HUDEP-2 (cell line): Measurements from ENCODE around the gene EVI5L.
"Not testable (repeated sequence)": the region's sequence is repeated elsewhere in the genome, so short reads cannot be mapped to it uniquely, and the experiment has no call there.

ENCODE experiments used
- DNase-seq, 76 experiments: peaks; one replicate each; lab custom pipeline; 2025; ENCODE audit not compliant: unreplicated experiment in 76 of 76; lab: John Stamatoyannopoulos, UW

The EVI5L gene

DNA sequence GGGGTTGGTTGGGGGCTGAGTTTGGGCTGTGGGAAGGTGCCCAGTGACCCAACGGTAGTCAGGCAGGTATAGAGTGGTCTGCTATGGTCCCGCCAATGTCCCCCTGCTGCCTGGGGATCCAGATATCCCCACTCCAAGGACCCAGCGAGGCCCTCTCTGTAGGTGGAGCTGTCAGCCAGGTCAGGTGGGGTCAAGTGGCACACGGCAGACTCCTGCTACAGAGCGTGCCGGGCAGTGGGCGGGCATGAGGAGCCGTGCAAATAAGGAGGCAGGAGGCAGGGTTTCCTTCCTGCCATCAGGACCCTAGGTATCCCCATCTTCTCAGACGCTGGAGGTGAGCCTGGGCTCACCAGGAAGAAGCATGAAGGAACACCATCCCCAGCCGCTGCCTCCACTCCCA is 14.9 kb downstream of the EVI5L start:
- DNase-seq: no peak

DNA sequence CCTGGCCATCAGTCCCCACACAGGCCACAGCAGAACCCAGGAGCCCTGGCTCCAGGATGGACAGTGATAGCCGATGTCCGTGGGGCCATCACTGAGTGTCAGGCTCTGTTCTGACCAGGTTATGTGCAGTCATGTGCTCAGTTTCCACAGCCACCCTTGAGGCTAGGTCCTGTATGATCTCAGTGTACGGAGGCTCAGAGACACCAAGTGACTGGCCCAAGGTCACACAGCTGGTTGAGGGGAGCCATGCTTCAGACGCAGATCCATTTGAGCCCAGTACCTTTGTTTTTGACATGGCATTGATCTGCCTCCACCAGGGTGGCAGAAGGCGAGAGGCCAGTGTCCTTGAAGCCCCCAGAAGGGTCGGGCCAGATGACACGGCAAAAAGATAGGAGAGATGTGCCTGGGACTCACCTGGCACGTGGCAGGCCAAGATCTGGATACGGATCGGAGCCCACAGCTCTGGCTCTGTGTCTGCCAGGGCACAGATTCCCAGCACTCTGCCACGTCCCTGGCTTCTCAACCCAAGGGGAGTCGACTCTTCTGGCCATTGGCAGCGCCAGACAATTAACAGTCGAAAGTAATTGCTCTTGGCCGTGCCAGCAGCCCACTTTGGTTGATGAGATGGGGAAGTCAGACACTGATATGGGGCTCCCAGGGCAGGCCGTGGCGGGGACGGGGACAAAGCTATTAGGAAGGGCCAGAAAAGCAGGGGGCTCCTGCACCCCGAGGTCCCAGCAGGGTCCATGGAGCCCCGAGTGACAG is 15.6 kb downstream of the EVI5L start:
- no peak for DNase-seq

DNA sequence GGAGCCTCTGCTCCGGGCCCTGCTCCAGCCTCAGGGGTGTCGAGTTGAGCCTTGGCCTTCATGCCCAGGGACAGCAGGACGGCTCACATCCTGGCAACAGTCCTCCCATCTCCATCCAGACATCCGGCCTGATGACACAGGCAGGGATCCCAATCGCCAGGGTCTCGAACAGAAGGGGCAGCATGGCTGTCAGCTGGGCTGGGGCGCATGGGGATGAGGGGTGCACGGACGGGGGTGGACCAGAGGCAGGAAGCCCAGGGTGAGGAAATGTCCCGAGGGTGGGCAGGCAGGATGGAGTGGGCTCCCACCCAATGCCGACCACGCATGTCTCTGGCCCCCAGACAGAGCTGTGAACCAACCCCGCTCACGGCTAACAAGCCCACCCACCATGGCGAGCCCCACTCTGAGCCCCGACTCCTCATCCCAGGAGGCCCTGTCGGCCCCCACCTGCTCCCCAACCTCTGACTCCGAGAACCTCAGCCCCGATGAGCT is 16.2 kb downstream of the EVI5L start:
- no peak for DNase-seq

DNA sequence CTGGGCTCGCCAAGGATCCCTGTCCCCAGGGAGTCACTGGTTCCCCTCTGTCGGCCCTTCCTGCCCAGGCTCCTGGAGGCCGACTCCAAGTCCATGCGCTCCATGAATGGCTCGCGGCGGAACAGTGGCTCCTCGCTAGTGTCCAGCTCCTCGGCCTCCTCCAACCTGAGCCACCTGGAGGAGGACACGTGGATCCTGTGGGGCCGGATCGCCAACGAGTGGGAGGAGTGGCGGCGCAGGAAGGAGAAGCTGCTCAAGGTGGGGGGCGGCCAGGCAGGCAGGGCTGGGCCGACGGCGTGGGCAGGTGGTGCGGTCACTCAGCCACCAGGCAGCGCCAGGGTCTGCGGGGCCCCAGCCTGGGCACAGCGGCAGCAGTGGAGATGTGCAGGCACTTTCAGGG is 17.6 kb downstream of the EVI5L start:
- DNase-seq: no peak

DNA sequence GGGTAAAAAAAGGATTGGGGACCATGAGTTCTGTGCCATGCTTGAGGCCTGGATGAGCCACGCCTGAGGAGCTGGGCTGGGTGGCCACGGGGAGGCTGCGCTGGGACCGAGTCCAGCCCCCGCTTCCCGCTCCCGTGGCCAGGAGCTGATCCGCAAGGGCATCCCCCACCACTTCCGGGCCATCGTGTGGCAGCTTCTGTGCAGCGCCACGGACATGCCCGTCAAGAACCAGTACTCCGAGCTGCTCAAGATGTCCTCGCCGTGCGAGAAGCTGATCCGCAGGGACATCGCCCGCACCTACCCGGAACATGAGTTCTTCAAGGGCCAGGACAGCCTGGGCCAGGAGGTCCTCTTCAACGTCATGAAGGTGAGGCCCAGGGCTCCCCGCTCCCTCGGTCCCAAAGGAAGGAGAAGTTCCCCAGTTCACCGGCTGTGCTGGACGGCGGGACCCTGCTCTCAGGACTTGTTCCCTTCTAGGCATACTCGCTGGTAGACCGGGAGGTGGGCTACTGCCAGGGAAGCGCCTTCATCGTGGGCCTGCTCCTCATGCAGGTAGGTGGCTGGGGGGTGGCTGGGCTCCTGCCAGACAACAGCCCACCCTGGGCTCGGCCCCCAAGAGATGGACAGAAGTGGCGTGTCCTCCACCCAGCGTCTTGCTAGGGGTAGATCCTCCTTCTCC is 18.9 kb downstream of the EVI5L start:
- no peak for DNase-seq

DNA sequence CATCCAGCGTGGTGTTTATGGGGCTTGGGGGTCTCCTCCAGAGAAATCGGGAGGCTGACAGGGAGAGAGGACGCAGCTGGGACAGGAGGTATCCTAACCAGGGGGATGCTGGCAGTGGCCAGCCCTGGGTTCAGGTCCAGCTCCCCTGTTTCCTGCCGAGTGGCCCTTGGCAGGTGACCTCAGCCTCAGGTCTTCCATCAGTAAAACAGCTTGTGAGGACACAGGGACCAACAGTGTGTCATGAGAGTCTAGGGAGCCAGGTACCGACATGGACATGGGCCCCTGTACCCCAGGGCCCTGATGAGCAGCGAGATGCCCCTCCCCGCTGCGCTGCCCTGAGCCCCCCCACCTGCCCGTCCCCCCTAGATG is 19.6 kb downstream of the EVI5L start:
- no peak for DNase-seq

DNA sequence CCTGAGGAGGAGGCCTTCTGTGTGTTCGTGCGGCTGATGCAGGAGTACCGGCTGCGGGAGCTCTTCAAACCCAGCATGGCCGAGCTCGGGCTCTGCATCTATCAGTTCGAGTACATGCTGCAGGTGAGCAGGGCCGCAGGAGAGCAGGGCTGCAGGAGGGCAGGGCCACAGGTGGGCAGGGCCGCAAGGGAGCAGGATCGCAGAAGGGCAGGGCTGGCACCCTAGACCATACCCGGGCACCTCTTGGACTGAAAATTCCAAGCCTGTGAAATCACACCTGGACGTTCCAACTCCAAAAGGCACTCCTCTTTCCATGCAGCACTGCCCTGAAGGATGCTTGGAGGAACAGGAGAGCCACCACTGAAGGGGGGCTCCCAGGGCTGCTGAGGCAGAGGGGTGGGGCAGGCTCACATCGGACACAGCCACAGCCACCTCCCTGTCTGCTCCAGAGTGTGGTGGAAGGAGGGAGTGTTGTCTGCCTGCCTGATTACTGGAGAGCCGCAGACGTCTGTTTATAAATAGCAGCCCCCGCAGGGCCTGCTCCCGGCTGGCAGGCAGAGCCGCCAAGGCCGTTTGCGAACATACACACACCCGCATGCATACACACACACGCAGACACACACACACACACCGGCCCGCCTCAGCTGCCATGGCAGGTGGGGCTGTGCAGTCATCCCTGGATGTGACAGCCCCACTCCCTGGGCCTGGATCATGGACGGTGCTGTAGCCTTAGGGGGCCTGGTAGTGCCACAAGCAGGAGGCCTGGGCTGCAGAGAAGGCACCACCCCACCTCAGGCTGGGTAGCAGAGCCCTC is 20.2 kb downstream of the EVI5L start:
- no peak for DNase-seq

DNA sequence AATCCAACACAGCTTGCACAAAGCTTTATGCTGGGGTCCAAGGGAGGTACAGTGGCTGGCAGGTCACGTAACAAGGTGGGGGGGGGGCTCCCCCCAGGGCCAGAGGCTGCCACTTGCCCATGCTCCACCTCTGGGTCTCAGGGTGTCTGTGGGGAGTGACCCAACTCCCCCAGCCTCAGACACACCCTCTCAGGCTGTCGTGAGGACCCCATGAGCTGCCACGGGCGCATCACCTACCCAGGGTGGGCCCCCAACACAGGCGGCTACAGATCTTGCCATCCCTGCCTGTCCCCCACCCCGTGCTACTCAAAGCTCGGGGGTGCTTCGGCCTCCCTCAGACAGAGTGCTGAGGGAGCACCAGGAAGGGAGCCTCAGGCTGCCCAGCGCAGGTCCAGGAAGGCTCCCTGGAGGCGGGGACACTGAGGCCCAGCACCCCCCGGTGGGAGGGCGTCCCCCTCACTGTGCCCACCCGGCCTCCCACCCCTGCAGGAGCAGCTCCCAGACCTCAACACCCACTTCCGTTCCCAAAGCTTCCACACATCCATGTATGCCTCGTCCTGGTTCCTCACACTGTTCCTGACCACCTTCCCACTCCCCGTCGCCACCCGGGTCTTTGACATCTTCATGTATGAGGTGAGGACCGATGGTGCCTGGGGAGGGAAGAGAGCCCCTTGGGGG is 21.1 kb downstream of the EVI5L start:
- DNase-seq: no peak

DNA sequence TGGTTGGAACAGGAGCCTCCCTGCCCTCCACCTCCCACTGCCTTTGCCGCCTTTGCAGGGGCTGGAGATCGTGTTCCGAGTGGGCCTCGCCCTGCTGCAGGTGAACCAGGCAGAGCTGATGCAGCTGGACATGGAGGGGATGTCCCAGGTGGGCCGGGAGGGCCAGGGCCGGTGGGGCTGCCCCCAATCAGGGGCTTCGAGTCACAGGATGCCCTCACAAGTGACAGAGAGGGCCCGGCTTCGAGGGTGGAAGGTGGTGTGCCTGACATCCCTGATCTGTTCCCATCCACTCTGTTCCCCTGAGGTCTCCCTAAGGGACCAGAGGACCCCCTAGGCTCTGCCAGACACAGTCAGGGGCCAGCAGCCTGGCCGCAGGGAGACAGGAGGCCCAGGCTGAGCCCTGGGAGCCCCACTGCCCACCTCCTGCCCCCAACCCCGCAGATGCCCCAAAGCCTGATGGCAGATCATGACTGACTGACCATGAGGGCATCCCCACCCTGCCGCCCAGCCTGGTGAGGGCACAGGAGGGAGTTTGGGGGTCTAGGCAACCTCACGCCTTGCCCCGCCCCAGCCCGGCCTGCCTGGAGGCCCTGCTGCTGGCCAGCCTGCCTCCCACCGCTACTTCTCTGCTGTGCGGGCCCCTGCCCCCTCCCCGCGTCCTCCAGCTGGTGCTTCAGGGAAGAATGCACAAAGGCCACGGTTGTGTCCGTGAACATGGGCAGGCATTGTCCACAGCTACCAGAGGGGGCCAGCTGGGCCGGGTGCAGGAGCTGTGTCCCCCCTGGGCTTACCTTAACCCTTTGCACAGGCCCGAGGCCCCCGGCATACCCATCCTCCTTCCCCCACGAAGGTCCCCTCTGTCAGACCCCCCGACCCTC is 21.8 kb downstream of the EVI5L start:
- no peak for DNase-seq

DNA sequence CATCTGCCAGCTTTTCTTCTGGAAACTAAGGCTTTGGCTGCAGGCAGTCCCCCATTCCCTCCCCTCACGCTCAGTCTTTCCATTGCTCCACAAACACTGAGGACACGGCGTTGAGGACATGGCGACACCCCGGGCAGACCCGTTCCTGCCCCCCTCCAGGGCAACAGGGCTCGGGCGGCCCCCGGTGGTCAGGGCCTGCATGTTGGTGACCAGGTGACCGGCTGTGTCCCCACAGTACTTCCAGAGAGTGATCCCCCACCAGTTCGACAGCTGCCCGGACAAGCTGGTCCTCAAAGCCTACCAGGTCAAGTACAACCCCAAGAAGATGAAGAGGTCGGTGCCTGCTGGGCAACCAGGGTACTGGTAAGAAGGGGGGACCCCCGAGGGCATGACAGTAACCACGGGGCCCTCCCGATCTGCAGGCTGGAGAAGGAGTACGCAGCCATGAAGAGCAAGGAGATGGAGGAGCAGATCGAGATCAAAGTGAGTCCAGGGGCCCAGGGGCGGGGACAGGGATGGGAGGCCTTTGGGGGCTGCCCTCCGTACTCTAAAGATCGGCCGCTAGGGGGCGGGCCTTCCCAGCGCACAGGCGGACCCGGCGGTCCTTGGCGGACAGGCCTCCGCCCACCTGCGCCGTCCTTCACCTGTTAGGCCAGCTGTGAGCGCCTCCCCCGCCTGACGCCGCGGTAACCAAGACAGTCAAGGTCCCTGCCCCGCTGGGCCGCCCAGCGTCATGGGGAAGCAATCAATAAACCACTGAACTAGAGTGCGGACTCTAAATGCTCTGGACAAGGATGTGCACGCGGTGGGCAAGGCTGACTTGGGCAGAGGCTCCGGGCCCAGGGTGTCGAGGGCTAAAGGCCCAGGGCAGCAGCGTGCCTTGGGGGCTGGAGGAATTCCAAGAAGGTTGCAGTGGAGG is 23.1 kb downstream of the EVI5L start:
- peak in 60 of 76 experiments; percentile 18 to 81 (median 56) for DNase-seq

DNA sequence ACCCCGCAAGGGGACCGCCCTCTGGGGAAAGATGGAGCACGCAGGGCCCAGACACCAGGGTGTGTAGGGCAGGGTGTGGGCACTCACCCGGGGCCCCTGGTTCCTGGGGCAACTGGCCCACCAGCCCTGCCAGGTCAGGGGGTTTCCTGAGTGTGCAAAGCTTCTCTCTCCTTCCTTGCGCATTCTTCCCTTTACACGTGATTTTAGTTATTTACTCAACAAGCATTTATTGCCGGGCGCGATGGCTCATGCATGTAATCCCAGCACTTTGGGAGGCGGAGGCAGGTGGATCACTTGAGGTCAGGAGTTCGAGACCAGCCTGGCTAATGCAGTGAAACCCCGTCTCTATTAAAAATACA is 23.7 kb downstream of the EVI5L start:
- no peak for DNase-seq

DNA sequence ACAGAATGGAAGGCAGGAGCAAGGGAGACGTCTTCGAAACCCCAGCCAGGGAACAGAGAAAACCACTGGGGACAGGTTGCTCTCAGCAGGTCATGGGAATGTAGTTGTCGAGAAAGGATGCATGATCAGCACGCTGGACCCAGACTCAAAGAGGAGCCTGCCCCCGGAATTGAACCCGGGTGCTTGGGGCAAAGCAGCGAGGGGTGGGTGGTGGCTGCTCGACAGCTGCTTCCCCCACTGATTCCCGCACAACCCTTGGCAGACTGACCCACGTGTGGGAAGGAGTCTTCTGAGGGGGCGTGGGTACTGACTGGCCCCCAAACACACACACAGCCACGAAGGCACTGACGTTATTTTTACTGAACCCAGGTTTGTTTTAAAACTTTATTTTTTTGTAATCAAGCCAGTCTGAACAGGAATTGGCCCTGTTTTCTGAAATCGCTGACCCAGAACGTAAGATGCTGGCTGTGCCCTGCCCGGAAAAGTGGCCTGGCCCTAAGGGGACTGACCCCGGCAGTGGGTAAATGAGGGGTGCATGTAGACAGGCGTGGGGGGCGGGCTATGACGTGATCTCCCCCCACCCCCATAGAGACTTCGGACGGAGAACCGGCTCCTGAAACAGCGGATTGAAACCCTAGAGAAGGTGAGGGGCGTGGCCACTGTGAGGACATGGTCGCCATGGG is 25.5 kb downstream of the EVI5L start:
- no peak for DNase-seq

DNA sequence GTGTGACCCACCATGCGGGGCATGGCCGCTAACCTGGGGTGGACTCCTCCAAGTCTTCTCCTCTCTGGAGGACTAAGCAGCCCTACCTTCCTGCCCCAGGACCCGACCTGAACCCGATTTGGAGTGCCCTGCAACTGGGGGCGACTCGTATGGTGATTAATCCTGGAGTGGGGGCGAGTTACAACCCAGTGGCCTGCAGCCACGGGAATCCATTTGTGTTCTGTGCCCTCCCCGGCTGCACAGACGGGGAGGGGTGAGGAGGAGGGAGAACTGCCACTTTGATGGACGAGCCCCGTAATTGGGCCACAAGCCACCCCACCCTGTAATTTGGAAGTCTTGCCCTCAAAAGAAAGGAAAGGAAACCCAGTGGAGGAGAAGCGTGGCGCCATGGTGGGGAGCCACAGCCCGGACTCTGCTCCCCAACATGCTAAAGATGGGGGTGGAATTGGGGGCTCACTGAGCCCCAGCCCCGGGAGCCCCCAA is 26.1 kb downstream of the EVI5L start:
- DNase-seq: no peak

DNA sequence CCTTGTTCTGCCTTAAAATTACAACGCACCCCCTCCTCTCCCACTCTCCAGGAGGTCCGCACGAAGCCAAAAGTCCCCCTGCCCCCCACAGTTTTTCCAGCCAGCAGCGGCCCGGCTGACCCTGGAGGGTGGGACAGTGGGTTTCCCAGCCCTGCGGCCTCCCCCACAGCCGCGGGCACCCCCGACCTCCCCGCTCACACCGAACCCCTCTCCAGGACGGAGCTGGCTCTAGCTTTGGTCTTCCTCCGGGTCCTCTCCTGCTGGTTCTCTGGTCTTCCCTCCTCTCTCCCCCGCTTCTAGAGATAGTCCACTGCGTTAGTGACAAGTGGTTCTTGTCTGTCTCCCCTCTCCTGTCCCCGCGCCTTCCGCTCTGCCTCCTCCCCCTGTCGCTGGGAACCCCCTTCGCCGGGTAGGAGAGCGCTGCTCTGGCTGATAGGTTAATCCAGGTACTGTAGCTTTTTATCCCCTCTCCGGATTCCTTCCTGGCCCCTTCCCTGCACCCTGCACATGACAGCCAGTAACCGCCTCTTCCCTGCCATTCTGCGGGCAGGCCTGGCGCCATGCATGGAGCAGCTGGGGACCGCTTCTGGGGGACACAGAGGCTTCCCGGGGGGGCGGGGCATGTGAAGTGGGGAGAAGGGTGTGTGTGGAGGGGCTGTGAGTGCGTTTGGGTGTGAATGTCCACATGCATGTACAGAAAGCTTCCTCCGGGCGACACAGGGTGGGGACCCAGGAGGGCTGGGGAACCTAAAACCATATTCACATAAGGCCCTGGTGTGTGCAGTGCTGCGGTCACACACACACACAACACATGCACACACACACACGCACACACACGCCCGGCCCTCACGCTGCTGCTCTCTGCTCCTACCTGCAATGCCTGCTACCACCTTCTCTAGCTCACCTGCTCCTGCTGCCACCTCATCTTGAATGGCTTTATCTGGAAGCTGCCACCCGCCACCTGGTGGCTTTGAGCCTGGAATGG is 27.0 kb downstream of the EVI5L start:
- no peak for DNase-seq

DNA sequence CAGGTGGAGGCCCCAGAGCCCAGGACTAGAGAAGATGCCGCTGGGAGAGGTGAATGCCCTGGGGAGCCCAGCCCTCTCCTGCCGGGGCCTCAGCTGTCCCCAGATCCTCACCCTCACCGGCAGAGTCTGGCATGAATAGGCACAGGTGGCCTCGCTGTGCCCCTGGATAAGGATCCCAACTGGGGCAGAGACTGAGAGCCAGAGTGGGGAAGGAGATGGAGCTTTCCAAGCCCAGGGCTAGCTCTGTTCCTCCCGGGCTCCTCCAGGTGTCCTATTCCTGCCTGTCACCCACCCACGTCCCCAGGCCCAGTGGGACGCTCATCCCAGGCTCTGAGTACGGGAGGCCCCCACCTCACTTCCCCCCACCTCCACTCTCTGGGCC is 27.7 kb downstream of the EVI5L start:
- DNase-seq: no peak

DNA sequence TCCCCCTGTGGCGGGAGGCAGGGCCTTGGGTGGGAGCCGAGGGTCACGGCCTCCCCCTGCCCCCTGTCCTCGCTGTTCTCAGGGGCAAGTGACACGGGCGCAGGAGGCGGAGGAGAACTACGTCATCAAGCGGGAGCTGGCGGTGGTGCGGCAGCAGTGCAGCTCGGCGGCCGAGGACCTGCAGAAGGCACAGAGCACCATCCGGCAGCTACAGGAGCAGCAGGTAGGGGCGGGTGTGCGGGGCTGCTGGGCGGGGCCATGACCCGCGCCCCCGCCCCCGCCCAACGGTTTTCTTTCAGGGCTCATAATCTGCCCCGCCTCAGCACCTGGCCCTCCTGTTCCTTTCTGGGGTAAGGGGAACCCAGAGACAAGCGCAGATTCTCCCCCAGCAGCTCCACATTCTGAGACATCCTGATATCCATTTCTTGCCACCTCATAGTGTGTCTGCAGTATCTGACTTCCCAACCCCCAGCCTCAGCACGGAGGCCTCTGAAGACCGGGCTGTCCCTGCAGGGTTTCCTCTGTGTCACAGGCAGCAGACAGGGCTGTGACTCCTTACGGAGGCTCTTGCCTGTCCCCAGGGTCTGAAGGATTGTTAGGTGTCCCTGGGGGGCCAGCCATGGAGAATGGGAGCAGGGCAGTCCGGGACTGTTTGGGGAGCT is 28.2 kb downstream of the EVI5L start:
- peak in 13 of 76 experiments; percentile 15 to 43 (median 24) for DNase-seq

DNA sequence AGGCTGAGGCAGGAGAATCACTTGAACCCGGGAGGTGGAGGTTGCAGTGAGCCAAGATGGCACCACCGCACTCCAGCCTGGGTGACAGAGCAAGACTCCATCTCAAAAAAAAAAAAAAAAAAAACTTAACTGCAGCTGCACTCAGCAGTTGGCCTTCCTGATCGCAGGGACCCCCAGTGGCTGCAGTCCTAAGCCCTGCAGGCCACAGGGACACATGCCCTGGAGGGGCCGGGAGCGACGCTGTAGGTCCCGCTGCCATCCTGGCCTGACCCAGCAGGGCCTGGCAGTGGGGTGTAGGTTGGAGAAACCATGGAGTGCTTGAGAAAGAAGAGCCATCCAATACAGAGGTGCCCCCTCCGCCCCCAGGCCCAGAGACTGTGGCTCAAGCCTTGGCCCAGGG is 29.1 kb downstream of the EVI5L start:
- not testable (repeated sequence) for DNase-seq
